ENCODE measurements around the gene SULT1A3.
"Not testable (repeated sequence)": the region's sequence is repeated elsewhere in the genome, so short reads cannot be mapped to it uniquely, and the experiment has no call there.

GRCh38 chr16:30193098-30193497, 6.0 kb upstream of the SULT1A3 start:
- TF ChIP-seq CTCF (conservative IDR thresholded peaks at IDR 0.05 in 1 of 2, IDR thresholded peaks at IDR 0.05 in 1 of 2; ENCODE audit: extremely low read depth in 1 of 2, insufficient read depth in 1 of 2, low read depth in 1 of 2, low read length in 2 of 2); EZH2 (IDR thresholded peaks at IDR 0.05; ENCODE audit: borderline replicate concordance, low read length): not testable (repeated sequence)
